ENCODE data around the gene AP1S1.

AP1S1 gene

GRCh38 chr7:101179713-101180112 lies 25.4 kb downstream of the AP1S1 start:
- TF ChIP-seq, protein P1, sequence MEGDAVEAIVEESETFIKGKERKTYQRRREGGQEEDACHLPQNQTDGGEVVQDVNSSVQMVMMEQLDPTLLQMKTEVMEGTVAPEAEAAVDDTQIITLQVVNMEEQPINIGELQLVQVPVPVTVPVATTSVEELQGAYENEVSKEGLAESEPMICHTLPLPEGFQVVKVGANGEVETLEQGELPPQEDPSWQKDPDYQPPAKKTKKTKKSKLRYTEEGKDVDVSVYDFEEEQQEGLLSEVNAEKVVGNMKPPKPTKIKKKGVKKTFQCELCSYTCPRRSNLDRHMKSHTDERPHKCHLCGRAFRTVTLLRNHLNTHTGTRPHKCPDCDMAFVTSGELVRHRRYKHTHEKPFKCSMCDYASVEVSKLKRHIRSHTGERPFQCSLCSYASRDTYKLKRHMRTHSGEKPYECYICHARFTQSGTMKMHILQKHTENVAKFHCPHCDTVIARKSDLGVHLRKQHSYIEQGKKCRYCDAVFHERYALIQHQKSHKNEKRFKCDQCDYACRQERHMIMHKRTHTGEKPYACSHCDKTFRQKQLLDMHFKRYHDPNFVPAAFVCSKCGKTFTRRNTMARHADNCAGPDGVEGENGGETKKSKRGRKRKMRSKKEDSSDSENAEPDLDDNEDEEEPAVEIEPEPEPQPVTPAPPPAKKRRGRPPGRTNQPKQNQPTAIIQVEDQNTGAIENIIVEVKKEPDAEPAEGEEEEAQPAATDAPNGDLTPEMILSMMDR (IDR thresholded peaks at IDR 0.05; ENCODE audit: low read length, missing control alignments): no peak
- H3K4me3 ChIP-seq (replicated peaks; ENCODE audit: low read depth, low read length): no peak overlapping the region
- no peak for DNase-seq (ENCODE audit: low read depth)

DNA sequence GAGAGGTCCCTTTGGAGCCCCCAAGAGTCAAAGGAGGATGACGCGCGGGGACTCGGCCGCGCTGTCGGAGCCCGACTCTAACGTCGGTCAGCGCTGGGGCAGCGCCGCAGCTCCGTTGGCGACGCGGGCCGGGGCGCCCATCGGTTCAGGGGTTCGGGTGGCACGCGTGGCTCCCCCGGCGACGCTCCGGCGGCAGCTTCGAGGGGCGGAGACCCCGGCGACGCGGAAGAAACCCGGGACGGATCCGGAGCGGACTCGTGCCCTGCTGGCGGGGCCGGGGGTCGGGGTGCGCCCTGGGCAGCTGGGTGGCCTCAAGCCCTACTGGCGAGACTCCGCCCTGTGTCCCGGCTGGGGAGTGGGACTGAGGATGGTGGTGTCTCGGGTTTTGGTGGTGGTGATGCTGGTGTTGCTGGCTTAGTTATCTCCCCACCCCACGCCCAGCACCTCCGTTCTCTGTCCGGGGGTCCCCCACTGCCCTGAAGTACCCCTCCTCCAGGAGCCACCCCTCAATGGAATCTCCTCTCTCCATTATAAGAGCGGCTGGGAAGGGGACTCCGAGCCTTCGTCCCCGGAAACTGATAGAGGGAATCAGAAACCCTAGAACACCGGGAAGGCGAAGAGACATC lies 26.0 kb downstream of the AP1S1 start, which contains the start of gene NAT16:
Gene NAT16 (minus strand): TSS at position 164 of the 626 bp plus-strand sequence. CDS start 5,486 bp downstream, outside the sequence.
- TF ChIP-seq, protein P1 (IDR thresholded peaks at IDR 0.05; ENCODE audit: low read length, missing control alignments): no peak
- DNase-seq (ENCODE audit: low read depth): no peak
- no peak within 1 kb of the TSS for H3K4me3 ChIP-seq (replicated peaks; ENCODE audit: low read depth, low read length)

- H3K4me3 ChIP-seq (replicated peaks; ENCODE audit: low read depth, low read length): no peak overlapping the region
- TF ChIP-seq, protein P1 (IDR thresholded peaks at IDR 0.05; ENCODE audit: low read length, missing control alignments): no peak
- DNase-seq (ENCODE audit: low read depth): no peak
Measured at GRCh38 chr7:101185258-101185839, 31.1 kb downstream of the AP1S1 start.

DNA sequence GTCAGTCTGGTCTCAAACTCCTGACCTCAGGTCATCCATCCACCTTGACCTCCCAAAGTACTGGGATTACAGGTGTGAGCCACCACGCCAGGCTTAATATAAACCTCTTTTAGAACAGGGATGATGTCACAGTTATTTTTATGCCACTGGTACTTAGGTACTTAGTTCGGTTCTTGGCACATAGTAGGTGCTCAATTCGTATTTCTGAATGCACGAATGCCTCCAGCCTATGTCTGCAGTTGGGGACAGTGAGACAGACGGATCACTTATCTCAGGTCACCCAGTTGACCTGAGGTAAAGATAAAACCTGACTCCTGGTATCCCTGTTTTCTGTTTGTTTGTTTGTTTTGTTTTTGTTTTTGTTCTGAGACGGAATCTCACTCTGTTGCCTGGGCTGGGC lies 31.9 kb downstream of the AP1S1 start:
- TF ChIP-seq, protein P1 (IDR thresholded peaks at IDR 0.05; ENCODE audit: low read length, missing control alignments): no peak
- DNase-seq (ENCODE audit: low read depth): no peak

GRCh38 chr7:101186844-101187428 lies 32.7 kb downstream of the AP1S1 start:
- no peak for DNase-seq (ENCODE audit: low read depth)

More for the DNA sequence above, 31.9 kb downstream of the AP1S1 start:
- no peak overlapping the region for H3K4me3 ChIP-seq (replicated peaks; ENCODE audit: low read depth, low read length)

DNA sequence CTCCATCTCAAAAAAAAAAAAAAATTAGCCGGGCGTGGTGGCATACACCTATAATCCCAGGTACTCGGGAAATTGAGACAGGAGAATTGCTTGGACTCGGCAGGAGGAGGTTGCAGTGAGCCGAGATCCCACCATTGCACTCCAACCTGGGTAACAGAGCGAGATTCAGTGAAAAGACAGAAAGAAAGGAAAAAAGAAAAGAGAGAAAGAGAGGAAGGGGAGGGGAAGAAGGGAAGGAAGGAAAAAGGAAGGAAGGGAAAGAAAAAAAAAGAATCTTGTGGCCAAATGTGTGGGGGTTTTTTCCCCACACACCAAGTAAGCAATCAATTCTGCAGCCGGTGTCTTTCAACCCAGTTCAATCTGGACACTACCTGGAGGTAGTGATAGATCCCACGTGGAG lies 34.8 kb downstream of the AP1S1 start:
- TF ChIP-seq, protein P1 (IDR thresholded peaks at IDR 0.05; ENCODE audit: low read length, missing control alignments): no peak
- H3K4me3 ChIP-seq (replicated peaks; ENCODE audit: low read depth, low read length): no peak overlapping the region
- no peak for DNase-seq (ENCODE audit: low read depth)

More at GRCh38 chr7:101186844-101187428, 32.7 kb downstream of the AP1S1 start:
- no peak overlapping the region for H3K4me3 ChIP-seq (replicated peaks; ENCODE audit: low read depth, low read length)
- TF ChIP-seq, protein P1 (IDR thresholded peaks at IDR 0.05; ENCODE audit: low read length, missing control alignments): no peak

Data from fibroblast of pulmonary artery (primary cell).